H9 (cell line): ENCODE data around the gene MFAP3. TPM values are rescaled to one million over a fixed set of nuclear protein-coding genes. Genes with fewer than 3 reads are reported as not detected.

Source experiments
- DNase-seq: peaks from one replicate; pipeline ENCODE4 v3.0.0-alpha.2; 2017
- H2AFZ ChIP-seq: one replicate; pipeline ENCODE4 v1.6.1; 2013; ENCODE audit warnings: mild to moderate bottlenecking, low read length, control low read depth, moderate library complexity
- H2AK5ac ChIP-seq: 2 replicates; pipeline ENCODE4 v1.6.1; 2013; ENCODE audit warnings: low read length, control low read depth, mixed read lengths; ENCODE audit not compliant: insufficient read length
- H2BK120ac ChIP-seq: one replicate; pipeline ENCODE4 v1.6.1; 2013; ENCODE audit warnings: low read depth, mild to moderate bottlenecking, low read length, control low read depth, inconsistent platforms; ENCODE audit not compliant: poor library complexity, severe bottlenecking
- H2BK12ac ChIP-seq: 2 replicates; pipeline ENCODE4 v1.6.1; 2013; ENCODE audit warnings: low read length, control low read depth, mixed read lengths, low read depth; ENCODE audit not compliant: insufficient read length
- H2BK15ac ChIP-seq: 2 replicates; pipeline ENCODE4 v1.6.1; 2013; ENCODE audit warnings: low read depth, low read length, control low read depth
- H2BK20ac ChIP-seq: one replicate; pipeline ENCODE4 v1.6.1; 2013; ENCODE audit warnings: low read depth, mild to moderate bottlenecking, low read length, control low read depth, inconsistent platforms; ENCODE audit not compliant: poor library complexity, severe bottlenecking
- H2BK5ac ChIP-seq: 2 replicates; pipeline ENCODE4 v1.6.1; 2013; ENCODE audit warnings: low read length, control low read depth, mixed read lengths; ENCODE audit not compliant: insufficient read length
- H3K14ac ChIP-seq: 2 replicates; pipeline ENCODE4 v1.6.1; 2013; ENCODE audit warnings: low read length, control low read depth; ENCODE audit not compliant: insufficient read depth
- H3K18ac ChIP-seq: 2 replicates; pipeline ENCODE4 v1.6.1; 2013; ENCODE audit warnings: low read depth, mild to moderate bottlenecking, mixed read lengths, low read length, control low read depth; ENCODE audit not compliant: insufficient read length
- H3K23ac ChIP-seq: 2 replicates; pipeline ENCODE4 v1.6.1; 2013; ENCODE audit warnings: low read length, control low read depth, mixed read lengths, low read depth; ENCODE audit not compliant: insufficient read length
- H3K23me2 ChIP-seq: 2 replicates; pipeline ENCODE4 v1.6.1; 2013; ENCODE audit warnings: low read depth, mild to moderate bottlenecking, mixed read lengths, low read length, control low read depth; ENCODE audit not compliant: insufficient read length, poor library complexity, severe bottlenecking
- H3K27ac ChIP-seq: 2 replicates; pipeline ENCODE4 v1.5.1; 2013; ENCODE audit warnings: low read length, control low read depth, mixed read lengths, low read depth; ENCODE audit not compliant: insufficient read length
- H3K27me3 ChIP-seq: 2 replicates; pipeline ENCODE4 v1.6.1; 2013; ENCODE audit warnings: low read length, control low read depth, inconsistent platforms; ENCODE audit not compliant: insufficient read depth
- H3K4ac ChIP-seq: 2 replicates; pipeline ENCODE4 v1.6.1; 2013; ENCODE audit warnings: low read depth, mild to moderate bottlenecking, control low read depth, inconsistent platforms, low read length, moderate library complexity
- H3K4me1 ChIP-seq: 2 replicates; pipeline ENCODE4 v1.6.1; 2013; ENCODE audit warnings: low read length, control low read depth, inconsistent platforms; ENCODE audit not compliant: insufficient read depth
- H3K4me2 ChIP-seq: 2 replicates; pipeline ENCODE4 v1.6.1; 2013; ENCODE audit warnings: low read length, control low read depth, mixed read lengths; ENCODE audit not compliant: insufficient read length, insufficient read depth
- H3K56ac ChIP-seq: 2 replicates; pipeline ENCODE4 v1.6.1; 2013; ENCODE audit warnings: low read depth, mild to moderate bottlenecking, mixed read lengths, low read length, control low read depth; ENCODE audit not compliant: insufficient read length
- H3K79me1 ChIP-seq: 2 replicates; pipeline ENCODE4 v1.6.1; 2013; ENCODE audit warnings: low read depth, mild to moderate bottlenecking, moderate library complexity, low read length, control low read depth, inconsistent platforms; ENCODE audit not compliant: insufficient read depth, poor library complexity, severe bottlenecking
- H3K79me2 ChIP-seq: 2 replicates; pipeline ENCODE4 v1.6.1; 2013; ENCODE audit warnings: low read length, control low read depth, inconsistent platforms; ENCODE audit not compliant: insufficient read depth
- H3K9ac ChIP-seq: 2 replicates; pipeline ENCODE4 v1.6.1; 2013; ENCODE audit warnings: low read length, control low read depth, mixed read lengths; ENCODE audit not compliant: insufficient read length; ENCODE audit errors: extremely low read depth
- H3K9me3 ChIP-seq: one replicate; pipeline ENCODE4 v1.6.1; 2013; ENCODE audit warnings: low read depth, low read length, inconsistent platforms; ENCODE audit not compliant: control insufficient read depth
- H3T11ph ChIP-seq: one replicate; pipeline ENCODE4 v1.6.1; 2013; ENCODE audit warnings: mild to moderate bottlenecking, low read length, control low read depth, inconsistent platforms
- H4K20me1 ChIP-seq: one replicate; pipeline ENCODE4 v1.6.1; 2013; ENCODE audit not compliant: control insufficient read depth, insufficient read length, insufficient read depth
- H4K5ac ChIP-seq: 2 replicates; pipeline ENCODE4 v1.6.1; 2013; ENCODE audit warnings: low read depth, mild to moderate bottlenecking, mixed read lengths, low read length, control low read depth; ENCODE audit not compliant: insufficient read length
- H4K8ac ChIP-seq: replicated peaks from 2 replicates; pipeline ENCODE4 v1.6.1; 2013; ENCODE audit warnings: low read length, control low read depth, mixed read lengths, low read depth; ENCODE audit not compliant: insufficient read length
- H4K91ac ChIP-seq: 2 replicates; pipeline ENCODE4 v1.6.1; 2013; ENCODE audit warnings: low read depth, mild to moderate bottlenecking, moderate library complexity, mixed read lengths, low read length, control low read depth; ENCODE audit not compliant: insufficient read length
- H3K27ac Mint-ChIP-seq, 3 experiments: 2 replicates in 2 of 3; 3 replicates in 1 of 3; pipeline ENCODE4 v1.8.0; 2020 to 2021; ENCODE audit warnings: mixed read lengths in 3 of 3, mild to moderate bottlenecking in 1 of 3, moderate library complexity in 1 of 3
- H3K27me3 Mint-ChIP-seq: 2 replicates; pipeline ENCODE4 v1.8.0; 2021; ENCODE audit warnings: low read depth, mild to moderate bottlenecking, moderate library complexity, mixed read lengths
- H3K36me3 Mint-ChIP-seq, 3 experiments: 2 replicates in 2 of 3; 3 replicates in 1 of 3; pipeline ENCODE4 v1.8.0; 2020 to 2021; ENCODE audit warnings: low read depth in 3 of 3, mixed read lengths in 3 of 3; ENCODE audit not compliant: insufficient read depth in 1 of 3
- H3K4me1 Mint-ChIP-seq, 2 experiments: 2 replicates each; pipeline ENCODE4 v1.8.0; 2020; ENCODE audit warnings: mixed read lengths in 2 of 2
- H3K4me3 Mint-ChIP-seq, 2 experiments: 2 replicates in 1 of 2; 3 replicates in 1 of 2; pipeline ENCODE4 v1.8.0; 2020 to 2021; ENCODE audit warnings: mild to moderate bottlenecking in 2 of 2, mixed read lengths in 2 of 2, moderate library complexity in 1 of 2
- H3K9me3 Mint-ChIP-seq, 2 experiments: 2 replicates in 1 of 2; 3 replicates in 1 of 2; pipeline ENCODE4 v1.8.0; 2020; ENCODE audit warnings: mild to moderate bottlenecking in 2 of 2, mixed read lengths in 2 of 2, moderate library complexity in 1 of 2
- CTCF ChIP-seq: fragments of 200-600 bp; sonication (generic); conservative IDR thresholded peaks from 3 replicates; pipeline ENCODE4 v1.8.0; 2021; ENCODE audit warnings: antibody characterized with exemption, mild to moderate bottlenecking
- WGBS: extraction: QIAGEN DNeasy Blood & Tissue Kit; methylation state at CpG from one replicate; pipeline ENCODE4 v1.1.7; 2013; ENCODE audit warnings: missing lambda C conversion rate, low lambda C conversion rate, mixed read lengths; ENCODE audit not compliant: insufficient read length; ENCODE audit errors: extremely low coverage; 5-methylcytosine and 5-hydroxymethylcytosine counted together
- total RNA-seq: library from RNA; stranded (reverse); gene quantifications from 2 replicates; pipeline ENCODE4 v1.2.1, GENCODE V29; 2021

The MFAP3 gene
- total RNA-seq, 1 experiment from 2014 or later: 24.5 TPM

DNA sequence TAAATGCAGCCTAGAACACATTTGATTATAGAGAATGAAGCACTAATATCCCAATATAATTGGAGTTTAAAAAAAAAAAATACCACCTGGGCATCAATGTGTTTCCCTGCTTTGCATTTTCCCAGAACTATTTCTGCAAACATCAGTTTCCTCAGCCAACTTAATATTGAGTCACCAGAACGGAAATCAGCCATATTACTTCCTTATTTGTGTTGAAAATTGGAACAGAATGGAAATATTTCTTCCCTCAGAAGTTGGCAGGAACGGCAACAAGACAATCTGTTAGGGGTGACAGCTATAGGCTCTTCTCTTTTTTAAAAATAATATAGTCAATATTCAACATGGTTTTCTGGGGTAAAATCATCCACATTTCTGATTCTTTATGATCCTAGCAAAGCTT lies 4.0 kb downstream of the MFAP3 start:
- no peaks in the 10 kb centered on the region for H3K79me1 ChIP-seq
- no peak overlapping the region for H2BK120ac ChIP-seq
- no peak overlapping the region for H2BK20ac ChIP-seq
- no peak overlapping the region for H2AFZ ChIP-seq
- no peak for TF ChIP-seq CTCF
- H3K9me3 Mint-ChIP-seq: no peaks in the 10 kb centered on the region
- H3K4me2 ChIP-seq: no peak overlapping the region
- no peaks in the 10 kb centered on the region for H3K27me3 Mint-ChIP-seq
- no peak overlapping the region for H3K56ac ChIP-seq
- no CpG with 5 or more reads among the region's 2 CpGs for WGBS
- H3K9ac ChIP-seq: no peak overlapping the region
- no peaks in the 10 kb centered on the region for H3K9me3 ChIP-seq
- no peak overlapping the region for H3K14ac ChIP-seq
- H4K5ac ChIP-seq: no peak overlapping the region
- no peak overlapping the region for H2BK15ac ChIP-seq
- no peak overlapping the region for H3T11ph ChIP-seq
- no peak overlapping the region for H2BK12ac ChIP-seq
- no peak overlapping the region for H2BK5ac ChIP-seq
- H3K4me1 Mint-ChIP-seq: peaks cover 8 to 14% of the 10 kb centered on the region in 2 experiments
- H3K27ac ChIP-seq: no peak overlapping the region
- H3K18ac ChIP-seq: no peak overlapping the region
- no peak overlapping the region for H4K91ac ChIP-seq
- DNase-seq: no peak
- H3K36me3 Mint-ChIP-seq: no peaks in the 10 kb centered on the region
- H3K27me3 ChIP-seq: no peaks in the 10 kb centered on the region
- H3K4ac ChIP-seq: no peak overlapping the region
- H3K4me3 Mint-ChIP-seq: no peak overlapping the region
- no peak overlapping the region for H4K8ac ChIP-seq
- no peaks in the 10 kb centered on the region for H3K4me1 ChIP-seq
- no peaks in the 10 kb centered on the region for H4K20me1 ChIP-seq
- H2AK5ac ChIP-seq: no peak overlapping the region
- no peak overlapping the region for H3K23ac ChIP-seq
- H3K23me2 ChIP-seq: peaks cover 9% of the 10 kb centered on the region
- no peak overlapping the region for H3K27ac Mint-ChIP-seq
- H3K79me2 ChIP-seq: peaks cover 3% of the 10 kb centered on the region; the same call in 1 of the 2 replicates
